Measurements from ENCODE around the gene SRP54.

DNA sequence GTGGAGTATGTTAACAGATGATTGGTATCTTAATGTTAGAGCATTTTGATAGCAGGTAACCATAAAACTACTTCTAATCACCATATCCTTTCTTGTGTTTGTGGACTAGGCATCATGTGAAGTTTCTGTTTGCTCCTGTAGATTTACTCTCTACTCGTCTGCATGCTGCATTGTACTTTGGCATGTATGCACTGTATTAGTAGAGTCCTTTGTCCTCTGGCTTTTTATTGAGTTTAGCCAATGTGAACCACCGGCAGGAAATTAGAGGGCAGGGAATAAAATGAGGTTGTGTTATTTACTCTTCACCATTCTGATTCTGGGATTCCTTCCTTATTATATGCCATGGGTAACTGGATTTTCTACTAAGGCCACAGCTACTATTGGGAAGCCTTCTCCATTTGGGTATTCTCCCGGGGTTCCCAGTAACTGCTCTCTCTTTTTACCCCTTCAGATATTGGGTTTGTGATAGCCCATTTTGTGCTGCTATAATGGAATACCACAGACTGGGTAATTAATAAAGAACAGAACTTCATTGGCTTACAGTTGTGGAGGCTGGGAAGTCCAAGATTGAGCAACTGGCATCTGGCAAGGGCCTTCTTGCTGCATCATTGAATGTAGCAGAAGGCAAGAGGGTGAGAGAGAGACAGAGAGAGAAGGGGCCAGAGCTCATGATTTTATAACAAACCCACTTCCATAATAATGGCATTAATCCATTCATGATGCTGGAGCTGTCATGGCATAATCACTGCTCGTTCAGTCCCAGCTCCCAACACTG, 85.6 kb downstream of the SRP54 start:
- TF ChIP-seq, protein P1, sequence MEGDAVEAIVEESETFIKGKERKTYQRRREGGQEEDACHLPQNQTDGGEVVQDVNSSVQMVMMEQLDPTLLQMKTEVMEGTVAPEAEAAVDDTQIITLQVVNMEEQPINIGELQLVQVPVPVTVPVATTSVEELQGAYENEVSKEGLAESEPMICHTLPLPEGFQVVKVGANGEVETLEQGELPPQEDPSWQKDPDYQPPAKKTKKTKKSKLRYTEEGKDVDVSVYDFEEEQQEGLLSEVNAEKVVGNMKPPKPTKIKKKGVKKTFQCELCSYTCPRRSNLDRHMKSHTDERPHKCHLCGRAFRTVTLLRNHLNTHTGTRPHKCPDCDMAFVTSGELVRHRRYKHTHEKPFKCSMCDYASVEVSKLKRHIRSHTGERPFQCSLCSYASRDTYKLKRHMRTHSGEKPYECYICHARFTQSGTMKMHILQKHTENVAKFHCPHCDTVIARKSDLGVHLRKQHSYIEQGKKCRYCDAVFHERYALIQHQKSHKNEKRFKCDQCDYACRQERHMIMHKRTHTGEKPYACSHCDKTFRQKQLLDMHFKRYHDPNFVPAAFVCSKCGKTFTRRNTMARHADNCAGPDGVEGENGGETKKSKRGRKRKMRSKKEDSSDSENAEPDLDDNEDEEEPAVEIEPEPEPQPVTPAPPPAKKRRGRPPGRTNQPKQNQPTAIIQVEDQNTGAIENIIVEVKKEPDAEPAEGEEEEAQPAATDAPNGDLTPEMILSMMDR (IDR thresholded peaks at IDR 0.05), result no peak
- TF ChIP-seq POLR2A (IDR thresholded peaks at IDR 0.05), result no peak

Data from adrenal gland (tissue), 5 donors.